Astrocyte of the cerebellum (primary cell): ENCODE results near the gene SHISA6.

Experiments
- DNase-seq: peaks from one replicate; pipeline ENCODE4 v3.0.0-alpha.2; 2011; ENCODE audit warnings: low read depth
- H3K4me3 ChIP-seq: 2 replicates; pipeline ENCODE4 v1.5.1; 2011; ENCODE audit warnings: mild to moderate bottlenecking, low read depth, low read length, moderate library complexity
- CTCF ChIP-seq: IDR thresholded peaks from 2 replicates; pipeline ENCODE4 v1.5.1; 2012; ENCODE audit warnings: low read length, low read depth, moderate library complexity, mild to moderate bottlenecking; ENCODE audit errors: missing control alignments
- in situ Hi-C: cut with HindIII; loops from 2 replicates; pipeline ENCODE4 v1.10.0; 2017; ENCODE audit warnings: low sequenced_read_pairs

SHISA6 gene

GRCh38 chr17:11251561-11252107 is 10.6 kb downstream of the SHISA6 start:
- no peak overlapping the region for H3K4me3 ChIP-seq
- DNase-seq: no peak
- no peak for TF ChIP-seq CTCF
- in situ Hi-C loops: no loop called here

- H3K4me3 ChIP-seq: no peak overlapping the region
- no peak for DNase-seq
- no peak for TF ChIP-seq CTCF
- in situ Hi-C loops: no loop called here
Observed at GRCh38 chr17:11252146-11252545, 11.1 kb downstream of the SHISA6 start.

- H3K4me3 ChIP-seq: no peak overlapping the region
- no peak for DNase-seq
- in situ Hi-C loops: no loop called here
- no peak for TF ChIP-seq CTCF
Observed at GRCh38 chr17:11256877-11257276, 15.9 kb downstream of the SHISA6 start.

- no peak overlapping the region for H3K4me3 ChIP-seq
- DNase-seq: no peak
- TF ChIP-seq CTCF: no peak
- in situ Hi-C loops: no loop called here
Observed at GRCh38 chr17:11264183-11264871, 23.3 kb downstream of the SHISA6 start.

- TF ChIP-seq CTCF: no peak
- no peak for DNase-seq
- in situ Hi-C loops: no loop called here
- H3K4me3 ChIP-seq: no peak overlapping the region
Observed at GRCh38 chr17:11267999-11268575, 27.1 kb downstream of the SHISA6 start.

- TF ChIP-seq CTCF: no peak
- no peak for DNase-seq
- no peak overlapping the region for H3K4me3 ChIP-seq
- in situ Hi-C loops: no loop called here
Observed at GRCh38 chr17:11269210-11269609, 28.2 kb downstream of the SHISA6 start.
